GM18511 (cell line): ENCODE results near the gene TGIF2.
A peak's percentile ranks its signal among the peaks of the same experiment; 100 is the strongest.
"Not testable (repeated sequence)": the region's sequence is repeated elsewhere in the genome, so short reads cannot be mapped to it uniquely, and the experiment has no call there.

ENCODE experiments used
- ATAC-seq: cut with Tn5 transposase; IDR thresholded peaks from one replicate; pipeline ENCODE4 v1.9.1; 2021; ENCODE audit warnings: mild to moderate bottlenecking, moderate library complexity; ENCODE audit not compliant: unreplicated experiment

The TGIF2 gene

GRCh38 chr20:36546111-36546736, 27.2 kb upstream of the TGIF2 start:
- ATAC-seq = no peak

- ATAC-seq = no peak
Measured at GRCh38 chr20:36547186-36548005, 26.0 kb upstream of the TGIF2 start.

- ATAC-seq = no peak
Measured at GRCh38 chr20:36548006-36548315, 25.4 kb upstream of the TGIF2 start.

GRCh38 chr20:36548704-36549627, 24.4 kb upstream of the TGIF2 start:
- ATAC-seq = no peak

- no peak for ATAC-seq
Measured at GRCh38 chr20:36549628-36549941, 23.8 kb upstream of the TGIF2 start.

GRCh38 chr20:36549942-36550789, 23.2 kb upstream of the TGIF2 start:
- no peak for ATAC-seq

GRCh38 chr20:36550790-36551299, 22.6 kb upstream of the TGIF2 start:
- ATAC-seq = no peak

- no peak for ATAC-seq
Measured at GRCh38 chr20:36555248-36555647, 18.1 kb upstream of the TGIF2 start.

GRCh38 chr20:36562724-36563123, 10.7 kb upstream of the TGIF2 start:
- ATAC-seq = no peak

- ATAC-seq = no peak
Measured at GRCh38 chr20:36563374-36563773, 10.0 kb upstream of the TGIF2 start.

GRCh38 chr20:36564078-36564725, 9.2 kb upstream of the TGIF2 start:
- not testable (repeated sequence) for ATAC-seq

- not testable (repeated sequence) for ATAC-seq
Measured at GRCh38 chr20:36564726-36565121, 8.7 kb upstream of the TGIF2 start.

GRCh38 chr20:36565520-36565919, 7.9 kb upstream of the TGIF2 start:
- ATAC-seq = no peak

GRCh38 chr20:36569847-36570429, 3.5 kb upstream of the TGIF2 start:
- ATAC-seq = no peak

- ATAC-seq = no peak
Measured at GRCh38 chr20:36571564-36572504, 1.6 kb upstream of the TGIF2 start.

- ATAC-seq = no peak
Measured at GRCh38 chr20:36572701-36573102, 695 bp upstream of the TGIF2 start.

- peak; percentile 11 for ATAC-seq
Measured at GRCh38 chr20:36573798-36574365, 485 bp downstream of the TGIF2 start.
